Measurements from ENCODE around the gene PAM. TPM values are rescaled to one million over a fixed set of nuclear protein-coding genes. Genes with fewer than 3 reads are reported as not detected.

Gene PAM
- total RNA-seq, 1 experiment from 2014 or later: 131 TPM

- Histone ChIP-seq H3K4me1 (ENCODE audit: control insufficient read depth, insufficient read depth, low read length) (no peaks in the 10 kb centered on the region), H3K27me3 (ENCODE audit: control insufficient read depth, insufficient read depth, low read length) (no peaks in the 10 kb centered on the region), H3K9me3 (ENCODE audit: control insufficient read depth, insufficient read depth, low read depth, low read length) (no peaks in the 10 kb centered on the region), H3K36me3 (ENCODE audit: control insufficient read depth, insufficient read depth, low read length) (no peaks in the 10 kb centered on the region), H3K27ac (ENCODE audit: low read length) (no peak overlapping the region), H3K4me3 (ENCODE audit: low read depth in 2 of 2, low read length in 2 of 2) (no peak overlapping the region)
- in situ Hi-C loops (cut with HindIII; ENCODE audit: low pct_unique_long_range_greater_than_20kb, low sequenced_read_pairs) (no loop called here), intact Hi-C loops (cut with micrococcal nuclease; ENCODE audit: unreplicated experiment) (no loop called here)
- TF ChIP-seq, protein P1, sequence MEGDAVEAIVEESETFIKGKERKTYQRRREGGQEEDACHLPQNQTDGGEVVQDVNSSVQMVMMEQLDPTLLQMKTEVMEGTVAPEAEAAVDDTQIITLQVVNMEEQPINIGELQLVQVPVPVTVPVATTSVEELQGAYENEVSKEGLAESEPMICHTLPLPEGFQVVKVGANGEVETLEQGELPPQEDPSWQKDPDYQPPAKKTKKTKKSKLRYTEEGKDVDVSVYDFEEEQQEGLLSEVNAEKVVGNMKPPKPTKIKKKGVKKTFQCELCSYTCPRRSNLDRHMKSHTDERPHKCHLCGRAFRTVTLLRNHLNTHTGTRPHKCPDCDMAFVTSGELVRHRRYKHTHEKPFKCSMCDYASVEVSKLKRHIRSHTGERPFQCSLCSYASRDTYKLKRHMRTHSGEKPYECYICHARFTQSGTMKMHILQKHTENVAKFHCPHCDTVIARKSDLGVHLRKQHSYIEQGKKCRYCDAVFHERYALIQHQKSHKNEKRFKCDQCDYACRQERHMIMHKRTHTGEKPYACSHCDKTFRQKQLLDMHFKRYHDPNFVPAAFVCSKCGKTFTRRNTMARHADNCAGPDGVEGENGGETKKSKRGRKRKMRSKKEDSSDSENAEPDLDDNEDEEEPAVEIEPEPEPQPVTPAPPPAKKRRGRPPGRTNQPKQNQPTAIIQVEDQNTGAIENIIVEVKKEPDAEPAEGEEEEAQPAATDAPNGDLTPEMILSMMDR (IDR thresholded peaks at IDR 0.05): no peak
- TF ChIP-seq REST (IDR thresholded peaks at IDR 0.05; ENCODE audit: insufficient read depth in 1 of 2, low read depth in 2 of 2, low read length in 1 of 2) (no peak), TCF7L2 (IDR thresholded peaks at IDR 0.05; ENCODE audit: low read depth, low read length) (no peak), POLR2AphosphoS5 (IDR thresholded peaks at IDR 0.05; ENCODE audit: low read depth, low read length) (no peak), SIN3A (IDR thresholded peaks at IDR 0.05; ENCODE audit: borderline replicate concordance, insufficient read depth, low read depth, low read length) (no peak)
- POLR2A ChIA-PET: no interaction called here
- DNase-seq (ENCODE audit: low read depth, low spot score) (no peak), ATAC-seq (no peak)
- BruUV-seq (replicated peaks): no TSS peak
- CTCF ChIA-PET: no interaction called here
Measured at GRCh38 chr5:102713278-102713677, 41.8 kb upstream of the PAM start.

DNA sequence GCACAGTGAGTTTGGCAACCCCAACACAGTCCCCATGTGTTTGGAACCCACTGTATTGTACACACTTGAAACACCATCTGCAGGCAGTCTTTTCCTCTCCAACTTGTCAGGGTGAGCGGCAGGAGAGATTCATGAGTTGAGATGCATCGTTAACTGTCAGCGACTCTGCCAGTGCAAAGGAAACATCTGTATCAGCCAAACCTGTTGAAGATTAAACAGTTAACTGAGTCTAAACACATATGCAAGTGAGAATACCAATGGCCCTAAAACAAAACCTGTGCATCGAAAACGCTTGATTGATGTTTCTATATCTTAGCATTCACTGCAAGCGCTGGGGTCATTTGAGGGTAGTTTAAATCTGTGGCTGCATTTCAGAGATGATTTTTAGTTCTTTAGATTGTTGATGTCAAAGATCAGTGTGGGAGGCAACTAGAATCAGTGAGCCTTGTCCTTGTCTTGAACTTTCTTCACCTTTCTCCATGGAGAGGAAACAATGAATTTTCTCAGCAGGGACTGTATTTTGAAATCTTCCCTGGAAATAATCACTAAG is 41.3 kb upstream of the PAM start:
- no peak overlapping the region for H3K4me3 ChIP-seq (ENCODE audit: low read depth in 2 of 2, low read length in 2 of 2)
- H3K9me3 ChIP-seq (ENCODE audit: control insufficient read depth, insufficient read depth, low read depth, low read length): no peaks in the 10 kb centered on the region
- CTCF ChIA-PET: no interaction called here
- no peak for DNase-seq (ENCODE audit: low read depth, low spot score)
- BruUV-seq (replicated peaks): no TSS peak
- TF ChIP-seq POLR2AphosphoS5 (IDR thresholded peaks at IDR 0.05; ENCODE audit: low read depth, low read length) (no peak), TCF7L2 (IDR thresholded peaks at IDR 0.05; ENCODE audit: low read depth, low read length) (no peak)
- H3K4me1 ChIP-seq (ENCODE audit: control insufficient read depth, insufficient read depth, low read length): no peaks in the 10 kb centered on the region
- in situ Hi-C loops (cut with HindIII; ENCODE audit: low pct_unique_long_range_greater_than_20kb, low sequenced_read_pairs): no loop called here
- H3K36me3 ChIP-seq (ENCODE audit: control insufficient read depth, insufficient read depth, low read length): no peaks in the 10 kb centered on the region
- ATAC-seq: no peak
- POLR2A ChIA-PET: no interaction called here
- H3K27ac ChIP-seq (ENCODE audit: low read length): no peak overlapping the region
- intact Hi-C loops (cut with micrococcal nuclease; ENCODE audit: unreplicated experiment): no loop called here
- H3K27me3 ChIP-seq (ENCODE audit: control insufficient read depth, insufficient read depth, low read length): no peaks in the 10 kb centered on the region

DNA sequence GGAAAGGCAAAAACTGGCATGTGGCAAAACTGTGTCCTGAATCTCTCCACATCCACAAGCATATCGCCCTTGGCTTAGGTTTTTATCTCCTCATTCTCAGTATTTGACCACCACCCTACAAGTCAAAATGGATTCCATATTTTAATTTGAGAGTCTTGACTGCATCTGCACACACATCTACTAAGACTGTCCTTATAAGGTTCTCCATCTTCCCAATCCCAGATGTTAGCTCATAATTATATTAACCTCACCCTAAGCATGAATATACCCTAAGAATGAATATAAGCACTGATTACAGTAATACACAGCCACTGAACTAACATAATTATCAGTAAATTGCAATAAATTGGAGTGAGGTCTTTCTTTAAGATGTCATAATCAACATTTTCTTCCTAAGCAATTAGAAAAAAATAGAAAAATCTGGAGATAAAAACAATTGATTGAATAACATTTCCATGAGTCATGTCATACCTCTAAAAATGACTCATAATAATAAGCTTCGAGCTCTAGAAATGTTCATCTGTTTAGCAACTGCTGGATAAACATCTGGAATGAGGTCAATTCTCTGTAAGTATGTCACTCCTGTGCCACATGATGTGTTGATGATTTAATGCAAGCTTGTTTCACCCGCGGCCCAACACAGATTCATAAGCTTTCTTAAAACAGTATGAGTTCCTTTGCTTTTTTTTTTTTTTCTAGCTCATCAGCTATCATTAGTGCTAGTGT is 39.9 kb upstream of the PAM start:
- Histone ChIP-seq H3K4me3 (ENCODE audit: low read depth in 2 of 2, low read length in 2 of 2) (no peak overlapping the region), H3K27me3 (ENCODE audit: control insufficient read depth, insufficient read depth, low read length) (no peaks in the 10 kb centered on the region), H3K4me1 (ENCODE audit: control insufficient read depth, insufficient read depth, low read length) (no peaks in the 10 kb centered on the region), H3K27ac (ENCODE audit: low read length) (no peak overlapping the region), H3K9me3 (ENCODE audit: control insufficient read depth, insufficient read depth, low read depth, low read length) (no peaks in the 10 kb centered on the region), H3K36me3 (ENCODE audit: control insufficient read depth, insufficient read depth, low read length) (no peaks in the 10 kb centered on the region)
- DNase-seq (ENCODE audit: low read depth, low spot score) (peak; percentile 30), ATAC-seq (peak; percentile 48; the same call in 1 of the 2 replicates)
- intact Hi-C loops (cut with micrococcal nuclease; ENCODE audit: unreplicated experiment) (no loop called here), in situ Hi-C loops (cut with HindIII; ENCODE audit: low pct_unique_long_range_greater_than_20kb, low sequenced_read_pairs) (no loop called here)
- ChIA-PET POLR2A (no interaction called here), CTCF (no interaction called here)
- BruUV-seq (replicated peaks): no TSS peak
- TF ChIP-seq TCF7L2 (IDR thresholded peaks at IDR 0.05; ENCODE audit: low read depth, low read length) (no peak), REST (IDR thresholded peaks at IDR 0.05; ENCODE audit: insufficient read depth in 1 of 2, low read depth in 2 of 2, low read length in 1 of 2) (no peak)
- TF ChIP-seq, protein P1 (IDR thresholded peaks at IDR 0.05): no peak

Measured in Panc1 (cell line).